Stomach smooth muscle (tissue), 2 donors: ENCODE data around the gene MAMDC4.
"Not testable (repeated sequence)": the region's sequence is repeated elsewhere in the genome, so short reads cannot be mapped to it uniquely, and the experiment has no call there.

Experiments used
- H3K27ac ChIP-seq: one replicate; pipeline ENCODE4 v1.7.0; 2013; ENCODE audit warnings: mild to moderate bottlenecking, low read length, inconsistent platforms
- H3K27me3 ChIP-seq, 2 donors: one replicate each; pipeline ENCODE4 v1.7.0; 2013; ENCODE audit warnings: low read length in 2 of 2; ENCODE audit not compliant: insufficient read depth in 2 of 2, control insufficient read depth in 1 of 2
- H3K36me3 ChIP-seq, 2 donors: one replicate each; pipeline ENCODE4 v1.7.0; 2013; ENCODE audit warnings: low read length in 2 of 2; ENCODE audit not compliant: control insufficient read depth in 2 of 2, insufficient read depth in 2 of 2
- H3K4me1 ChIP-seq: one replicate; pipeline ENCODE4 v1.7.0; 2013; ENCODE audit warnings: low read length; ENCODE audit not compliant: control insufficient read depth, insufficient read depth
- H3K4me3 ChIP-seq, 2 donors: one replicate each; pipeline ENCODE4 v1.7.0; 2013; ENCODE audit warnings: low read length in 2 of 2
- H3K9ac ChIP-seq, 2 donors: one replicate each; pipeline ENCODE4 v1.7.0; 2013; ENCODE audit warnings: low read length in 2 of 2, mild to moderate bottlenecking in 1 of 2
- H3K9me3 ChIP-seq, 2 donors: one replicate each; pipeline ENCODE4 v1.7.0; 2013; ENCODE audit warnings: low read length in 2 of 2; ENCODE audit not compliant: control insufficient read depth in 2 of 2
- donor health status: healthy.
- donor health status: Pancreatic carcinoma.

Gene MAMDC4

DNA sequence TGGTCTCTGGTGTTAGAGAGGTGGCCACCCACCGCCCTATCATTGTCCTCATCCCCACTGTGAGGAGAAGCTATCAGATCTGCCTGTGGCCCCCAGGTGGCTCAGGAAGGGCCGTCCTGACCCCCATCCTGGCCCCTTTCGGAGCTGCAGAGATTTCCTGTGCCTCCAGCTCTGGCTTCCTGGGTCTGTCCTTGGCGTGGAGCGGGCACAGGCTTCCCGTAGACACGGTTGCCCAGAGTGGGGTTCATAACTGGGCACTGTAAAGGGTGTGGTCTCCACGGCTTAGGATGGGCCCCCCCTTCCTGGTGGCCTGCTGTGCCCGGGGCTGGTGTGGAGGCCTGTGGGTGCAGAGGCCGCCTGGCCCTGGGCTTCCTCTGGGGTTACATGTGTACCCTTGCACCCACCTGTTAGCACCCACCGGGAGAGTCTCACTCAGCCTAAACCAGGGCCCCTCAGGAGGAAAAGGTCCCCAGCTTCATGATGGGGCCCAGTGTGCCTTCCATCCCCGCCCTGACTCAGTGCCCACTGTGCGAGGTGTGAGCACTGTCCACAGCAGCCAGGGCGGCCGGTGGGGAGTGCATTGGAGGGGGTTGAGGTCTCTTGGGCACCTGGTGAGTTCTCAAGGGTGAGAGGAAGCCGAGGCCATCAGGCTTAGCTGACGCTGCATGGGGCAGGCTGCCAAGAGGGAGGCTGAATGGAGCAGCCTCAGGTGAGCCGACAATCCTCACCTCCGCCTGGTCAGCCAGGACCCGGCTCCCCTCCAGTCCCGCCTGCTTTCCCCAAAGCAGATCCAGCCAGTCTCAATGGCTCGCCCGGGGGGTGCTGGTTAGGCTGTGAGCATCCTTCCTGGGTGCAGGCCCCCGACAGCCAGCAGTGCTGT is 25.2 kb upstream of the MAMDC4 start:
- H3K36me3 ChIP-seq: peaks cover 27 to 55% of the 10 kb centered on the region in 2 donors
- no peak overlapping the region for H3K4me3 ChIP-seq
- H3K9me3 ChIP-seq: no peaks in the 10 kb centered on the region
- no peaks in the 10 kb centered on the region for H3K27me3 ChIP-seq
- no peak overlapping the region for H3K27ac ChIP-seq
- no peak overlapping the region for H3K9ac ChIP-seq
- peaks cover 2% of the 10 kb centered on the region for H3K4me1 ChIP-seq

DNA sequence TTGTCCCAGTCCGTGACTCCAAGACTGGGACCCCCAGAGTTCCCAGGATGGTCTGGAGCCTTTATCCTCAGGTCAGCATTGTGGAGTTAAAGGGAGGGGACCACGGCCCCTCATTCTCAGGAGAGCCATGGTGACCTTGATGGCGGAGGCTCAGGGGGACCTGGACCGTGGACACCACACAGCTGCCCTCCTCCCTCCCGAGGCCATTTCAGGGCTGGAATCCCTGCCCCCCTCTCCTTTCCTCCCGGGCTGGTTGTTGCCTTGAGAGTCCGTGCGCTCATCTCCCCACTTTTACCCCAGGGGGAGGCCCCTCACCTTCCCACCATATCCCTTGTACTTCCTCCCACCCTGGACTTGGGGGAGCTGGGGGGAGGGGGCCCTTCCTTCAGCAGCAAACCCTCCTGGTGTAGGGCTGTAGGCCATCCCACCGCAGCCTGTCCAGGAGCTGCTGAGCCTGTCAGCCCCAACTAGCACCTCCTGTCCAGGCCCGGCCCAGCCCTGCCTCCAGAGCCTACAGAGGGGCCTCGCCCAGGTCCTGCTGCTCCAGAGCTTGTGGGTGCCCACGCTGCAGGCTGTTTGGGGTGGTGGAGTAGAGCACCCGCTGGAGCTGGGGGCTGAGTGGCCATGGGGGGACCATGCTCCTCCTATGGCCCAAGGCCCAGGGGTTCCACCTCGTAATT is 24.2 kb upstream of the MAMDC4 start:
- H3K9me3 ChIP-seq: no peaks in the 10 kb centered on the region
- H3K4me1 ChIP-seq: no peaks in the 10 kb centered on the region
- H3K36me3 ChIP-seq: peaks cover 31 to 60% of the 10 kb centered on the region in 2 donors
- no peak overlapping the region for H3K4me3 ChIP-seq
- no peak overlapping the region for H3K27ac ChIP-seq
- no peaks in the 10 kb centered on the region for H3K27me3 ChIP-seq
- no peak overlapping the region for H3K9ac ChIP-seq

DNA sequence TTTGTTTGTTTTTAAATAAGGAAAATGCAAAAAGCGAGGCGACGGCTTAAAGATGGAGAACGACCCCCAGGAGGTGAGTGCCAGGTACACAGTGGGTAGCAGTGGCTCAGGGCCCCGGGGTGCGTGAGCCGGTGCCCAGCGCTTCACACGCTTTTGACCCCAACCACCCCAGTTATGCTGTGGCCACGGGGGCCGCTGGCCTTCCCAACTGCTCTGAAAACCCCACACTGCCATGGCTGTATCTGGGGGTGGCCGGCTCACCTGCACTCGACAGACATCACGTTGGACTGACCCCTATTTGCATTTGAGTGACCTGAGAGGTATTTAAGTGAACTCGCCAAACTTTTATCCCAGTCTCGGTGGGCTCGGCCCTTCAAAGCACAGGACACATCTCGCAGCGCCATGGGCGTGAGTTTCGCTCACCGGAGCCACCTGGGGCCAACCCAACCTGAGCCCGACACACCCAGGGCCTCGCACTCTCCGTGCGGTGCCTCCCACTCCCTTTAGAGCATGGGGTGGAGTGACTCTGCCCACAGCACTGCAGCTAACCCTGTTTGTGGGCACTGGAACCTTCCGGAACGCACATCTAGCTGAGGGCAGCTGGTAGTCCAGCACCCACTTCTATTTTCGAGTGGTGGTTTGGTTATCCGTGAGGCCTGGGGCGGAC is 23.5 kb upstream of the MAMDC4 start:
- Histone ChIP-seq H3K4me1 (no peaks in the 10 kb centered on the region), H3K9me3 (no peaks in the 10 kb centered on the region), H3K27me3 (no peaks in the 10 kb centered on the region), H3K27ac (no peak overlapping the region), H3K4me3 (no peak overlapping the region), H3K9ac (no peak overlapping the region), H3K36me3 (peaks cover 31 to 57% of the 10 kb centered on the region in 2 donors)

DNA sequence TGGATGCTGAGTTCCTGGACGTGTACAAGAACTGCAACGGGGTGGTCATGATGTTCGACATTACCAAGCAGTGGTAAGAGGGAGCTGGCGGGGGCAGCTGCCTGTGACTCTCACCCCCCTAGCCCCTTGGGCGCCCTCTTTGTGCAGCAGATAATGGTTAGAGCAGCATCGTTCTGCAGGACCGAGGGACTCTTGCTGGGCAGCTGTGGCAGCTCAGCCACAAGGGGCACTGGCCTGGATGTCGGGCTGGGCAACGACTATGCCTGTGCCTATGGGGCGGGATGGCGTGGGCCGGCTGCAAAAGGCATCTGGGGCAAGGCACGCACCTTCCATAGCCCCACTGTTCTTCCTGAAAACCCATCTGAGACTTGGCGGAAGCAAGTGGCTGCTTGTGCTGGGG is 22.7 kb upstream of the MAMDC4 start:
- H3K4me3 ChIP-seq: no peak overlapping the region
- peaks cover 31 to 54% of the 10 kb centered on the region in 2 donors for H3K36me3 ChIP-seq
- H3K27ac ChIP-seq: no peak overlapping the region
- no peaks in the 10 kb centered on the region for H3K4me1 ChIP-seq
- no peaks in the 10 kb centered on the region for H3K9me3 ChIP-seq
- H3K27me3 ChIP-seq: no peaks in the 10 kb centered on the region
- H3K9ac ChIP-seq: no peak overlapping the region

DNA sequence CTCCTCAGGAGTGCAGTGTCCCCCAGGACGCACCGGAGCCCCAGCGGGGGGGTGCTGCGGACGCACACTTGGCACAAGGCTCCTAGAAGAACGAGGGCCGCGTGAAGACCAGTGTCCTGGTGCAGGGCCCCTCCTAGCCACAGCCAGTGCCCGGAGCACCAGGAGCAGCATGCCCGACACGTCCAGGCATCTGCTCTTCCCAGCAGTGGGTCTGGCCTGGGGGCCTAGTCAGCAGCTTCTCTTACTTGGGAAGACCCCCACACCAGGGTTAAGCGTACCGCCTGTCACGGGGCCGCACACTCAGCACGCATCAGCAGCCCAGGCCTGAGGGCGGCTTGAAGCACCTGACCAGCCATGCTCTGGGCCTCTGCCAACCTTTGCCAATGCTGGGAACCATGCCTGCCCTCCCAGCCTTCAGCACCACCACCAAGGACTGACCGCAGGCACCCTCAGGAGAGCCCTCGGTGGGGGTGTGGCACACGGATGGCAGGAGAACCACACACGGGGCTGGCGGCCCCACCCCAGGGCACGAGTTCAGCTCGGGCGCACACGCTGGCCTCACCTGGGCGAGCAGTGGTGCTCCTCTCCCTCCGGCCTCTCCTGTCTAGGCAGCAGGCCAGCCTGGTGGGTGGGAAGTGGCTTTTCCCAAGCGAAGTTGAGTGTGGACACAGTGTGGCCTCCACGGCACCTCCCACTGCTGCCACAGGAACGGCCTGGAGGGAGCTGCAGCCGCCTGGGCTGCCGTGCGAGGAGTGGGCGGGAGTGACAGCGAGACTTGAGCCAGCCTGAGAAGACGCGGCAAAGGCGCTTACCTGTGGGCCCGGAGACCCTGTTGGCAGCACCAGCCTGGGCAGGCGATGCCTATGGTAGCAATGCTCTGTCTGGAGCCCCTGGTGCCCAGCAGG is 21.9 kb upstream of the MAMDC4 start:
- H3K4me3 ChIP-seq: no peak overlapping the region
- no peaks in the 10 kb centered on the region for H3K9me3 ChIP-seq
- H3K36me3 ChIP-seq: peaks cover 31 to 47% of the 10 kb centered on the region in 2 donors
- H3K27ac ChIP-seq: no peak overlapping the region
- no peaks in the 10 kb centered on the region for H3K27me3 ChIP-seq
- no peaks in the 10 kb centered on the region for H3K4me1 ChIP-seq
- H3K9ac ChIP-seq: no peak overlapping the region

DNA sequence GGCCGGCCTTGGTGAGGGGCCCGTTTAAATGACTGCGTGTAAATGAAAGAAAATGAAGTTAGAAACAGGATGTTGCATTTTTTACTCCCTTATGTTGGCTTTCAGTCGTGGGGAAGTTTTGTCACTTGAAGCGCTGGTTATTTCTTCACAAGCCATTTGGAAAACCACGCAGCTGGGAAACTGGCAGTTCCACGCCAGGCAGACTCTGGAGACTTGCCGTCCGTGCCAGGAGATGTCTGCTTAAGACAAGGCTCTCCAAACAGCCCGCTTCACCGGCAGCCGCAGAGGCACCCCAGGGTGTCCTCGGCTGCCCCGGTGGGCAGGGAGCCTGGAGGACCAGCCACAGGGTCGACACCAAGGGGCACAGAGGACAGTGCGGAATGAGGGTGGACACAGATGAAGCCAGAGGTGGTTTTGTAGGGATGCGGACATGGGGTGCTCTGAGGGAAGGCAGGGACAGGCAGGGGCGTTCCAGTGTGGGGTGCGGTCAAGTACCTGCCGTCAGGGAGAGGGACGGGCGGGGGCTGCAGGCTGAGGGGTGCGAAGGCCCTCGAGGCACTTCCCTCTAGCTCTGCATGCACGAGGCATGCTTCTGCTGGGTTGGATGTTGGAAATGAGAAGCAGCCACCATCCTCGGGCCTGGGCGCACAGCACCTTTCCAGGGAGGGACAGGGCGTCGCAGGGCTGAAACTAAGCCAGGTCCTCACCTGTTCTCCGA is 21.0 kb upstream of the MAMDC4 start:
- H3K4me3 ChIP-seq: no peak overlapping the region
- no peaks in the 10 kb centered on the region for H3K4me1 ChIP-seq
- no peak overlapping the region for H3K27ac ChIP-seq
- H3K9ac ChIP-seq: no peak overlapping the region
- H3K36me3 ChIP-seq: peaks cover 24 to 40% of the 10 kb centered on the region in 2 donors
- H3K9me3 ChIP-seq: no peaks in the 10 kb centered on the region
- H3K27me3 ChIP-seq: no peaks in the 10 kb centered on the region

DNA sequence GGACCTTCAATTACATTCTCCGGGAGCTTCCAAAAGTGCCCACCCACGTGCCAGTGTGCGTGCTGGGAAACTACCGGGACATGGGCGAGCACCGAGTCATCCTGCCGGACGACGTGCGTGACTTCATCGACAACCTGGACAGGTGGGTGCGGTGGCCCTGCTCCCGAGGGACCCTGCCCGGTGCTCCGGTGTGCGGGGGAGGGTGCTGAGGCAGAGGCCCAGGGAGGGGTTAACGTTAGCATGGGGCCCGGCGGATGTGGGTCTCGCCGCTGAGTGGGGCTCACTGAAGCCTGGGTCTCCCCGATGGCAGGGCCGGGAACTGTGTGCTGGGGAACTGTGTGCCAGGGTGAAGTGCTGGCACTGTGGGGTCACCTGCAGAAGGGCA is 20.4 kb upstream of the MAMDC4 start:
- Histone ChIP-seq H3K9me3 (no peaks in the 10 kb centered on the region), H3K27ac (no peak overlapping the region), H3K27me3 (no peaks in the 10 kb centered on the region), H3K36me3 (peaks cover 22 to 35% of the 10 kb centered on the region in 2 donors), H3K9ac (no peak overlapping the region), H3K4me3 (no peak overlapping the region), H3K4me1 (no peaks in the 10 kb centered on the region)

DNA sequence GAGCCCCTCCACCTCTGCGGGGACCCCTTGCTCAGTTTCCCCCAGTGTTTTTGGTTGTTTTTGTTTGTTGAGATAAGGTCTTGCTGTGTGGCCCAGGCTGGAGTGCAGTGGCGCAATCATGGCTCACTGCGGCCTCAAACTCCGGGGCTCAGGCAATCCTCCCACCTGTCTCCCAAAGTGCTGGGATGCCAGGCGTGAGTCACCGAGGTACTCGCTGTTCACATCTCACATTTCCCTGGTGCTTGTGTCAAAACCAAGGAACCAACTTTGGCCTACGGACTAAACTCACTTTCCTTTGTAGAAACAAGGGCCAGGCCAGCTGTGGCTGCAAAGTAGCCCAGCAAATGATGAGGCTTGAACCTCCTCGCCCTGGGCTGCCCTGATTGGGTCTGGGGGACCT is 19.6 kb upstream of the MAMDC4 start:
- Histone ChIP-seq H3K4me1 (no peaks in the 10 kb centered on the region), H3K36me3 (peaks cover 22 to 35% of the 10 kb centered on the region in 2 donors), H3K4me3 (no peak overlapping the region), H3K9ac (no peak overlapping the region), H3K9me3 (no peaks in the 10 kb centered on the region), H3K27me3 (no peaks in the 10 kb centered on the region), H3K27ac (no peak overlapping the region)

DNA sequence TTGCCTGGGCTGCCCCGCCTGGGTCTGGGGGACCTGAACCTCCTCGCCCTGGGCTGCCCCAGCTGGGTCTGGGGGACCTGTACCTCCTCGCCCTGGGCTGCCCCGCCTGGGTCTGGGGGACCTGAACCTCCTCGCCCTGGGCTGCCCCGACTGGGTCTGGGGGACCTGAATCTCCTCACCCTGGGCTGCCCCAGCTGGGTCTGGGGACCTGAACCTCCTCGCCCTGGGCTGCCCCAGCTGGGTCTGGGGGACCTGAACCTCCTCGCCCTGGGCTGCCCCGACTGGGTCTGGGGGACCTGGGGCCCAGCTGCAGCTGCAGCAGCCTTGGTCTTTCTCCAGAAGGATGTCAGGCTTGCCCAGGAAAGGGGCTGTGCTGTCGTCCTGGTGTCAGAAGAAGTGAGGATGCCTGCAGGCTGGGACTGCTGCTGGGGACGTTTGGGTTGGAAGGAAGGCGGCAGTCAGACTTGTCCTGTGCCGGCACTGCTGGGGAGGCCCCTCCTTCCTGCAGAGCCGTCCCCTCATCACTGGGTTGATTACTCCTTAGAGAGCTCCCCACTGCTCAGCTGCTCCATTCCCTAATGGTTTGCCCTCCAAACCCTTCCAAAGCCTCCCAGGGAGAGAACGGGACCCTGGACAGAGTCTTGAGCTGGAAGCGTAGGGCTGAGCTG is 18.6 kb upstream of the MAMDC4 start:
- not testable (repeated sequence) for H3K4me3 ChIP-seq, H3K4me1 ChIP-seq, H3K27me3 ChIP-seq, H3K27ac ChIP-seq, H3K9me3 ChIP-seq, H3K9ac ChIP-seq
- H3K36me3 ChIP-seq: peaks cover 22 to 35% of the 10 kb centered on the region in 2 donors
